Activated CD8-positive, alpha-beta memory T cell treated with anti-CD3 and anti-CD28 coated beads for 36 hours (primary cell): ENCODE data around the gene BPIFA3. TPM values are rescaled to one million over a fixed set of nuclear protein-coding genes. Genes with fewer than 3 reads are reported as not detected.

Source experiments
- CTCF ChIA-PET: fragments of 350-600 bp; sonication (Branson Sonifier 250); formaldehyde crosslinking; loops from one replicate; lab custom pipeline; 2021; ENCODE audit warnings: antibody characterized with exemption; lab: Charles Lee
- POLR2A ChIA-PET: fragments of 350-600 bp; sonication (Branson Sonifier 250); formaldehyde crosslinking; loops from one replicate; lab custom pipeline; 2021; ENCODE audit warnings: antibody characterized with exemption; lab: Charles Lee
- total RNA-seq, 2 experiments: library from RNA; stranded (reverse); gene quantifications; one replicate each; pipeline ENCODE4 v1.2.3, GENCODE V29; 2021

Gene BPIFA3
- total RNA-seq, 2 experiments from 2014 or later: not detected

- CTCF ChIA-PET: no interaction called here
- POLR2A ChIA-PET: no interaction called here
Observed at GRCh38 chr20:33209789-33210188, 7.4 kb upstream of the BPIFA3 start.

GRCh38 chr20:33210371-33210770 lies 6.8 kb upstream of the BPIFA3 start:
- ChIA-PET POLR2A (no interaction called here), CTCF (no interaction called here)

GRCh38 chr20:33211817-33212424 lies 5.2 kb upstream of the BPIFA3 start:
- POLR2A ChIA-PET: no interaction called here
- CTCF ChIA-PET: interaction anchor here (0.6 to 1.0 kb wide), 2 partner anchors 310 to 558 kb away, joined by 3 to 4 read pairs; no protein-coding TSS in a partner anchor

GRCh38 chr20:33224399-33224798 lies 7.2 kb downstream of the BPIFA3 start:
- CTCF ChIA-PET: no interaction called here
- POLR2A ChIA-PET: no interaction called here

GRCh38 chr20:33229843-33230242 lies 12.7 kb downstream of the BPIFA3 start:
- ChIA-PET POLR2A (no interaction called here), CTCF (interaction anchor here (1.2 kb wide), 1 partner anchor 12 kb away, joined by 3 read pairs; no protein-coding TSS in a partner anchor)

- CTCF ChIA-PET: no interaction called here
Observed at GRCh38 chr20:33231237-33231636, 14.1 kb downstream of the BPIFA3 start.

GRCh38 chr20:33232486-33233072 lies 15.4 kb downstream of the BPIFA3 start:
- ChIA-PET POLR2A (no interaction called here), CTCF (no interaction called here)

More at GRCh38 chr20:33231237-33231636, 14.1 kb downstream of the BPIFA3 start:
- POLR2A ChIA-PET: no interaction called here

GRCh38 chr20:33233129-33233774 lies 16.1 kb downstream of the BPIFA3 start:
- POLR2A ChIA-PET: no interaction called here
- CTCF ChIA-PET: no interaction called here

- ChIA-PET CTCF (no interaction called here), POLR2A (no interaction called here)
Observed at GRCh38 chr20:33234050-33234449, 16.9 kb downstream of the BPIFA3 start.

GRCh38 chr20:33235696-33236095 lies 18.5 kb downstream of the BPIFA3 start, which contains the start of gene BPIFA1:
BPIFA1 (plus strand) TSS chr20:33235996; CDS start chr20:33237712, 1,716 bp downstream.
- CTCF ChIA-PET: no interaction called here
- POLR2A ChIA-PET: no interaction called here

- ChIA-PET POLR2A (no interaction called here), CTCF (interaction anchor here (1.0 kb wide), 1 partner anchor 105 kb away, joined by 3 read pairs; no protein-coding TSS in a partner anchor)
Observed at GRCh38 chr20:33236351-33236750, 19.2 kb downstream of the BPIFA3 start.

- CTCF ChIA-PET: no interaction called here
Observed at GRCh38 chr20:33237989-33238388, 20.8 kb downstream of the BPIFA3 start.

GRCh38 chr20:33239418-33239817 lies 22.3 kb downstream of the BPIFA3 start:
- ChIA-PET POLR2A (interaction anchor here (0.6 kb wide), 1 partner anchor 198 kb away, joined by 11 read pairs; no protein-coding TSS in a partner anchor), CTCF (no interaction called here)

More at GRCh38 chr20:33237989-33238388, 20.8 kb downstream of the BPIFA3 start:
- POLR2A ChIA-PET: no interaction called here

GRCh38 chr20:33239979-33240736 lies 23.0 kb downstream of the BPIFA3 start:
- CTCF ChIA-PET: no interaction called here
- POLR2A ChIA-PET: no interaction called here

- ChIA-PET POLR2A (no interaction called here), CTCF (no interaction called here)
Observed at GRCh38 chr20:33240923-33241322, 23.8 kb downstream of the BPIFA3 start.

- ChIA-PET CTCF (no interaction called here), POLR2A (no interaction called here)
Observed at GRCh38 chr20:33242319-33243100, 25.4 kb downstream of the BPIFA3 start.

- POLR2A ChIA-PET: no interaction called here
- CTCF ChIA-PET: no interaction called here
Observed at GRCh38 chr20:33246077-33246476, 28.9 kb downstream of the BPIFA3 start.

- ChIA-PET CTCF (no interaction called here), POLR2A (no interaction called here)
Observed at GRCh38 chr20:33249456-33249855, 32.3 kb downstream of the BPIFA3 start.

- ChIA-PET POLR2A (no interaction called here), CTCF (no interaction called here)
Observed at GRCh38 chr20:33250666-33251065, 33.5 kb downstream of the BPIFA3 start.
